GM12878 (cell line): ENCODE data around the gene LIMS1. TPM values are rescaled to one million over a fixed set of nuclear protein-coding genes. Genes with fewer than 3 reads are reported as not detected.

Experiments
- ATAC-seq: fragments of 200-7000 bp; cut with Tn5 transposase; 3 replicates; pipeline ENCODE4 v1.9.1; 2020; ENCODE audit warnings: mild to moderate bottlenecking, moderate library complexity
- BruUV-seq: library from RNA; stranded (reverse); fragments of 400-500 nt; replicated peaks from 2 replicates; lab custom pipeline; 2021; lab: Mats Ljungman, UMichigan
- CTCF ChIA-PET: fragments of 300-600 bp; sonication (Branson Sonifier 250); formaldehyde crosslinking; extraction: SDS; loops from one replicate; lab custom pipeline; 2021; ENCODE audit warnings: inconsistent platforms; lab: Yijun Ruan, JAX
- POLR2A ChIA-PET: fragments of 350-600 bp; formaldehyde crosslinking; extraction: SDS; loops from one replicate; lab custom pipeline; 2021; ENCODE audit warnings: inconsistent platforms; lab: Charles Lee
- RAD21 ChIA-PET: fragments of 300-600 bp; sonication (Branson Sonifier 250); formaldehyde crosslinking; loops from one replicate; lab custom pipeline; 2023; ENCODE audit warnings: antibody characterized with exemption; ENCODE audit not compliant: unreplicated experiment; lab: Charles Lee
- SMC1A ChIA-PET: fragments of 300-600 bp; sonication (Branson Sonifier 250); formaldehyde crosslinking; loops from one replicate; lab custom pipeline; 2023; ENCODE audit not compliant: unreplicated experiment, uncharacterized antibody; lab: Charles Lee
- DNase-seq: peaks from one replicate; pipeline ENCODE4 v3.0.0-alpha.2; 2011; ENCODE audit warnings: low read depth, low spot score
- FAIRE-seq: peaks from 3 replicates; lab custom pipeline; 2011; peaks lifted over from hg19 to GRCh38; lab: Jason Lieb, UNC
- H2AFZ ChIP-seq: 2 replicates; pipeline ENCODE4 v1.6.0; 2011; ENCODE audit warnings: low read depth, low read length, control low read depth; ENCODE audit not compliant: control insufficient read depth
- H3K27ac ChIP-seq: 2 replicates; pipeline ENCODE4 v1.5.1; 2011; ENCODE audit warnings: control low read depth; ENCODE audit not compliant: control insufficient read depth, insufficient read depth
- H3K27me3 ChIP-seq, 2 experiments: replicated peaks in 1 of 2; 2 replicates each; pipeline versions ENCODE4 v1.6.0 to v1.6.1; 2011; ENCODE audit warnings: low read length in 1 of 2; ENCODE audit not compliant: control insufficient read depth in 2 of 2, insufficient read depth in 2 of 2
- H3K36me3 ChIP-seq, 2 experiments: 2 replicates each; pipeline ENCODE4 v1.5.1; 2011; ENCODE audit warnings: low read length in 1 of 2; ENCODE audit not compliant: control insufficient read depth in 2 of 2, insufficient read depth in 2 of 2
- H3K4me1 ChIP-seq: 2 replicates; pipeline ENCODE4 v1.6.1; 2011; ENCODE audit warnings: mild to moderate bottlenecking, low read length, moderate library complexity, mixed read lengths; ENCODE audit not compliant: control insufficient read depth, insufficient read depth
- H3K4me2 ChIP-seq: 2 replicates; pipeline ENCODE4 v1.6.0; 2011; ENCODE audit warnings: control low read depth; ENCODE audit not compliant: control insufficient read depth, insufficient read depth
- H3K4me3 ChIP-seq: fragments of 200-600 bp; sonication (generic); 2 replicates; pipeline ENCODE4 v1.5.1; 2016
- H3K79me2 ChIP-seq: 2 replicates; pipeline ENCODE4 v1.6.0; 2011; ENCODE audit warnings: low read length; ENCODE audit not compliant: control insufficient read depth, insufficient read depth
- H3K9ac ChIP-seq: 2 replicates; pipeline ENCODE4 v1.8.0; 2011; ENCODE audit warnings: low read length, control low read depth, mixed read lengths; ENCODE audit not compliant: control insufficient read depth, insufficient read depth
- H3K9me3 ChIP-seq: replicated peaks from 3 replicates; pipeline ENCODE4 v1.5.1; 2011; ENCODE audit warnings: mild to moderate bottlenecking, low read length; ENCODE audit not compliant: control insufficient read depth, insufficient read depth
- H4K20me1 ChIP-seq: 2 replicates; pipeline ENCODE4 v1.6.0; 2011; ENCODE audit not compliant: control insufficient read depth, insufficient read depth
- BACH1 ChIP-seq: fragments of 450-650 bp; IDR thresholded peaks from 2 replicates; pipeline ENCODE4 v1.6.1; 2017; ENCODE audit warnings: mild to moderate bottlenecking, borderline replicate concordance
- CBX3 ChIP-seq: fragments of 200-600 bp; sonication (generic); IDR thresholded peaks from 2 replicates; pipeline ENCODE4 v1.6.1; 2016; ENCODE audit warnings: low read depth, borderline replicate concordance
- EED ChIP-seq: sonication (generic); IDR thresholded peaks from 2 replicates; pipeline ENCODE4 v1.6.1; 2016; ENCODE audit warnings: antibody characterized with exemption, low read depth
- EGR1 ChIP-seq, 2 experiments: IDR thresholded peaks; 1 replicate in 1 of 2; 2 replicates in 1 of 2; pipeline ENCODE4 v1.6.1; 2011 to 2012; ENCODE audit warnings: low read depth in 2 of 2, low read length in 2 of 2, borderline replicate concordance in 1 of 2, mild to moderate bottlenecking in 1 of 2, moderate library complexity in 1 of 2
- HDAC6 ChIP-seq: fragments of 200-600 bp; sonication (generic); IDR thresholded peaks from one replicate; pipeline ENCODE4 v1.8.0; 2017; ENCODE audit warnings: antibody characterized with exemption; ENCODE audit not compliant: unreplicated experiment
- KDM1A ChIP-seq: fragments of 200-600 bp; sonication (generic); IDR thresholded peaks from 2 replicates; pipeline ENCODE4 v1.6.1; 2016; ENCODE audit warnings: borderline replicate concordance
- MTA3 ChIP-seq: IDR thresholded peaks from 2 replicates; pipeline ENCODE4 v1.6.1; 2012; ENCODE audit warnings: low read length, inconsistent platforms, borderline replicate concordance
- MYC ChIP-seq: IDR thresholded peaks from 2 replicates; pipeline ENCODE4 v1.6.1; 2011; ENCODE audit warnings: mild to moderate bottlenecking, low read length, moderate library complexity, inconsistent platforms; ENCODE audit not compliant: insufficient read depth, insufficient replicate concordance, insufficient read length, severe bottlenecking
- PML ChIP-seq: IDR thresholded peaks from 2 replicates; pipeline ENCODE4 v1.6.1; 2012; ENCODE audit warnings: low read length, inconsistent platforms
- RB1 ChIP-seq: fragments of 450-650 bp; formaldehyde crosslinking; IDR thresholded peaks from 2 replicates; pipeline ENCODE4 v1.6.1; 2017; ENCODE audit warnings: mild to moderate bottlenecking, borderline replicate concordance
- SMAD5 ChIP-seq: IDR thresholded peaks from 2 replicates; pipeline ENCODE4 v1.6.1; 2016; ENCODE audit warnings: antibody characterized with exemption, low read depth
- WGBS: methylation state at CpG from one replicate; pipeline ENCODE4 v1.1.6; 2016; ENCODE audit warnings: low lambda C conversion rate; ENCODE audit not compliant: insufficient replicate concordance, insufficient coverage; ENCODE audit errors: missing lambda C conversion rate; 5-methylcytosine and 5-hydroxymethylcytosine counted together
- in situ Hi-C: fragments of 300-500 bp; cut with MboI; formaldehyde crosslinking; loops from 9 replicates; pipeline ENCODE4 v1.14.3; 2018; ENCODE audit warnings: mixed read lengths
- intact Hi-C: fragments of 100-400 bp; cut with micrococcal nuclease; formaldehyde crosslinking; loops from one replicate; pipeline ENCODE4 v1.14.2; 2022; ENCODE audit not compliant: unreplicated experiment
- polyA plus RNA-seq, 11 experiments: library from polyadenylated mRNA; depleted of rRNA in 4 of 11; unstranded in 6 of 11; stranded (reverse) in 5 of 11; fragments of >200 nt; fragmentation: Nextera tagmentation in 4 of 11; fragmentation: Illumina TruSeq in 1 of 11; extraction: Ambion mirVana in 4 of 11; extraction: Trizol in 1 of 11; gene quantifications; 1 replicate in 1 of 11; 2 replicates in 10 of 11; pipeline versions ENCODE4 v1.2.1 to v1.2.3, GENCODE V29; 2011 to 2016; ENCODE audit warnings: inconsistent platforms in 2 of 11, missing spikeins in 2 of 11, low read depth in 1 of 11
- total RNA-seq, 4 experiments: library from RNA; depleted of rRNA in 3 of 4; stranded (reverse); fragments of >200 nt in 3 of 4; fragmentation: Illumina TruSeq in 1 of 4; extraction: Trizol in 1 of 4; gene quantifications; 2 replicates each; pipeline versions ENCODE4 v1.2.1 to v1.2.3, GENCODE V29; 2013 to 2021
- TF ChIP-seq, protein P1 (sequence below): IDR thresholded peaks from 2 replicates; pipeline ENCODE4 v1.6.1; 2011; ENCODE audit warnings: borderline replicate concordance, low read depth, mild to moderate bottlenecking, moderate library complexity, low read length; ENCODE audit not compliant: insufficient read depth, poor library complexity, severe bottlenecking
- TF ChIP-seq, protein P2 (sequence below): fragments of 450-650 bp; IDR thresholded peaks from 2 replicates; pipeline ENCODE4 v1.6.1; 2016; ENCODE audit warnings: mild to moderate bottlenecking

LIMS1 gene
- total and polyA plus RNA-seq, 10 of the 15 experiments (the other 5 are each of a cell fraction or from before 2014, with no cell fraction given), result 15.7 to 98.1 (median 43.9) TPM

- WGBS, result 88% methylated on average over 13 of the region's 13 CpGs
- Histone ChIP-seq H3K79me2 (peaks cover 9% of the 10 kb centered on the region), H3K4me2 (no peak overlapping the region), H4K20me1 (peaks cover 8% of the 10 kb centered on the region), H3K4me1 (peaks cover 35% of the 10 kb centered on the region), H2AFZ (no peak overlapping the region), H3K27me3 (no peaks in the 10 kb centered on the region), H3K36me3 (no peaks in the 10 kb centered on the region), H3K4me3 (no peak overlapping the region), H3K27ac (no peak overlapping the region), H3K9ac (no peak overlapping the region), H3K9me3 (no peaks in the 10 kb centered on the region)
- intact Hi-C loops, result loop anchor here (1.0 to 5.0 kb wide), 6 partner anchors 23 to 283 kb away; partner anchors contain the start of gene LIMS1
- TF ChIP-seq EED (no peak), PML (no peak), MYC (no peak), RB1 (no peak), SMAD5 (no peak), MTA3 (no peak), BACH1 (no peak), HDAC6 (no peak), CBX3 (no peak), EGR1 (IDR thresholded peaks at IDR 0.05; ENCODE audit: borderline replicate concordance in 1 of 2, low read depth in 2 of 2, low read length in 2 of 2) (no peak), KDM1A (no peak)
- TF ChIP-seq, protein P1, sequence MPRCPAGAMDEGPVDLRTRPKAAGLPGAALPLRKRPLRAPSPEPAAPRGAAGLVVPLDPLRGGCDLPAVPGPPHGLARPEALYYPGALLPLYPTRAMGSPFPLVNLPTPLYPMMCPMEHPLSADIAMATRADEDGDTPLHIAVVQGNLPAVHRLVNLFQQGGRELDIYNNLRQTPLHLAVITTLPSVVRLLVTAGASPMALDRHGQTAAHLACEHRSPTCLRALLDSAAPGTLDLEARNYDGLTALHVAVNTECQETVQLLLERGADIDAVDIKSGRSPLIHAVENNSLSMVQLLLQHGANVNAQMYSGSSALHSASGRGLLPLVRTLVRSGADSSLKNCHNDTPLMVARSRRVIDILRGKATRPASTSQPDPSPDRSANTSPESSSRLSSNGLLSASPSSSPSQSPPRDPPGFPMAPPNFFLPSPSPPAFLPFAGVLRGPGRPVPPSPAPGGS, result no peak
- TF ChIP-seq, protein P2, sequence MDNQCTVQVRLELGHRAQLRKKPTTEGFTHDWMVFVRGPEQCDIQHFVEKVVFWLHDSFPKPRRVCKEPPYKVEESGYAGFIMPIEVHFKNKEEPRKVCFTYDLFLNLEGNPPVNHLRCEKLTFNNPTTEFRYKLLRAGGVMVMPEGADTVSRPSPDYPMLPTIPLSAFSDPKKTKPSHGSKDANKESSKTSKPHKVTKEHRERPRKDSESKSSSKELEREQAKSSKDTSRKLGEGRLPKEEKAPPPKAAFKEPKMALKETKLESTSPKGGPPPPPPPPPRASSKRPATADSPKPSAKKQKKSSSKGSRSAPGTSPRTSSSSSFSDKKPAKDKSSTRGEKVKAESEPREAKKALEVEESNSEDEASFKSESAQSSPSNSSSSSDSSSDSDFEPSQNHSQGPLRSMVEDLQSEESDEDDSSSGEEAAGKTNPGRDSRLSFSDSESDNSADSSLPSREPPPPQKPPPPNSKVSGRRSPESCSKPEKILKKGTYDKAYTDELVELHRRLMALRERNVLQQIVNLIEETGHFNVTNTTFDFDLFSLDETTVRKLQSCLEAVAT, result no peak
- no peak for FAIRE-seq
- no peak for DNase-seq
- in situ Hi-C loops, result loop anchor here (5.0 kb wide), 1 partner anchor 38 kb away; no protein-coding TSS in a partner anchor
- ChIA-PET SMC1A (interaction anchor here (0.9 to 23.9 kb wide), 32 partner anchors 11 to 420 kb away, joined by 3 to 800 read pairs (median 6); partner anchors contain the start of genes GCC2 and SULT1C4), CTCF (interaction anchor here (0.7 to 11.3 kb wide), 25 partner anchors 9 to 261 kb away, joined by 3 to 441 read pairs (median 10); no protein-coding TSS in a partner anchor), POLR2A (interaction anchor here (0.6 to 5.5 kb wide), 6 partner anchors 19 to 60 kb away, joined by 4 to 51 read pairs (median 6); no protein-coding TSS in a partner anchor), RAD21 (interaction anchor here (0.7 to 13.6 kb wide), 33 partner anchors 9 to 945 kb away, joined by 3 to 441 read pairs (median 8); partner anchors contain the start of gene GCC2)
- peak; percentile 21 for ATAC-seq
- BruUV-seq, result no TSS peak
Observed at GRCh38 chr2:108635630-108636354, 101.5 kb downstream of the LIMS1 start.
